Neutrophil (primary cell): ENCODE data around the gene ANKLE2.

ENCODE experiments used
- H3K27ac ChIP-seq: fragments of 200-600 bp; sonication (generic); 2 replicates; pipeline ENCODE4 v1.5.1; 2016; ENCODE audit warnings: mild to moderate bottlenecking, moderate library complexity
- H3K27me3 ChIP-seq: fragments of 200-600 bp; sonication (generic); 2 replicates; pipeline ENCODE4 v1.6.0; 2016; ENCODE audit warnings: mild to moderate bottlenecking
- H3K36me3 ChIP-seq: fragments of 200-600 bp; sonication (generic); 2 replicates; pipeline ENCODE4 v1.5.1; 2017
- H3K4me1 ChIP-seq, 2 experiments: fragments of 200-600 bp in 1 of 2; sonication (generic) in 1 of 2; 1 replicate in 1 of 2; 2 replicates in 1 of 2; pipeline versions ENCODE4 v1.5.1 to v1.6.1; 2013 to 2016; ENCODE audit warnings: low read depth in 1 of 2, low read length in 1 of 2, mild to moderate bottlenecking in 1 of 2, moderate library complexity in 1 of 2; ENCODE audit not compliant: control insufficient read depth in 1 of 2, insufficient read depth in 1 of 2
- H3K4me3 ChIP-seq, 2 experiments: fragments of 200-600 bp in 1 of 2; sonication (generic) in 1 of 2; 1 replicate in 1 of 2; 2 replicates in 1 of 2; pipeline ENCODE4 v1.5.1; 2013 to 2016; ENCODE audit warnings: low read depth in 1 of 2, low read length in 1 of 2, mild to moderate bottlenecking in 1 of 2, moderate library complexity in 1 of 2
- H3K9me3 ChIP-seq: fragments of 200-600 bp; sonication (generic); 2 replicates; pipeline ENCODE4 v1.5.1; 2016
- CTCF ChIP-seq: fragments of 200-600 bp; sonication (generic); IDR thresholded peaks from 2 replicates; pipeline ENCODE4 v1.5.1; 2016; ENCODE audit warnings: antibody characterized with exemption

The ANKLE2 gene

GRCh38 chr12:132690112-132690511, 71.5 kb downstream of the ANKLE2 start:
- TF ChIP-seq CTCF, result no peak
- no peak overlapping the region for H3K4me3 ChIP-seq
- peaks cover 9 to 14% of the 10 kb centered on the region in 2 experiments for H3K4me1 ChIP-seq
- H3K36me3 ChIP-seq, result no peaks in the 10 kb centered on the region
- H3K27me3 ChIP-seq, result peaks cover 9% of the 10 kb centered on the region
- no peak overlapping the region for H3K27ac ChIP-seq
- no peaks in the 10 kb centered on the region for H3K9me3 ChIP-seq

GRCh38 chr12:132689227-132689626, 72.4 kb downstream of the ANKLE2 start:
- Histone ChIP-seq H3K9me3 (no peaks in the 10 kb centered on the region), H3K36me3 (no peaks in the 10 kb centered on the region), H3K27ac (no peak overlapping the region), H3K4me3 (no peak overlapping the region), H3K4me1 (peaks cover 11 to 14% of the 10 kb centered on the region in 2 experiments), H3K27me3 (peaks cover 9% of the 10 kb centered on the region)
- no peak for TF ChIP-seq CTCF

GRCh38 chr12:132687211-132688164, 74.1 kb downstream of the ANKLE2 start, which contains the start of the genes POLE and PXMP2:
TSS of gene POLE (minus strand) at chr12:132687342. CDS start at chr12:132687315, 27 bp downstream.
TSS of gene PXMP2 (plus strand) at chr12:132687587. CDS start at chr12:132687671, 84 bp downstream.
- Histone ChIP-seq H3K36me3 (no peaks in the 10 kb centered on the region), H3K27me3 (peaks cover 9% of the 10 kb centered on the region), H3K4me3 (peak within 1 kb of the TSS; percentile 72 to 88), H3K9me3 (no peaks in the 10 kb centered on the region), H3K27ac (peak within 1 kb of the TSS; percentile 52), H3K4me1 (peaks cover 11 to 14% of the 10 kb centered on the region in 2 experiments)
- TF ChIP-seq CTCF, result no peak

GRCh38 chr12:132686825-132687210, 74.8 kb downstream of the ANKLE2 start:
- H3K4me3 ChIP-seq, result peak overlapping the region; percentile 72 to 88
- TF ChIP-seq CTCF, result no peak
- H3K27ac ChIP-seq, result peak overlapping the region; percentile 52

GRCh38 chr12:132685400-132685799, 76.2 kb downstream of the ANKLE2 start:
- Histone ChIP-seq H3K27ac (no peak overlapping the region), H3K9me3 (no peaks in the 10 kb centered on the region), H3K36me3 (no peaks in the 10 kb centered on the region), H3K27me3 (peaks cover 9% of the 10 kb centered on the region), H3K4me3 (no peak overlapping the region), H3K4me1 (peaks cover 11 to 14% of the 10 kb centered on the region in 2 experiments)
- no peak for TF ChIP-seq CTCF

More at GRCh38 chr12:132686825-132687210, 74.8 kb downstream of the ANKLE2 start:
- no peaks in the 10 kb centered on the region for H3K36me3 ChIP-seq
- peaks cover 11 to 14% of the 10 kb centered on the region in 2 experiments for H3K4me1 ChIP-seq
- H3K9me3 ChIP-seq, result no peaks in the 10 kb centered on the region
- H3K27me3 ChIP-seq, result peaks cover 9% of the 10 kb centered on the region
